CD4-positive, alpha-beta T cell treated with Interleukin-10 for 1 hour (primary cell): ENCODE data around the gene LIN9.
"Not testable (repeated sequence)": the region's sequence is repeated elsewhere in the genome, so short reads cannot be mapped to it uniquely, and the experiment has no call there.

Experiments used
- DNase-seq: peaks from one replicate; pipeline ENCODE4 v3.0.0-alpha.2; 2020

LIN9 gene

DNA sequence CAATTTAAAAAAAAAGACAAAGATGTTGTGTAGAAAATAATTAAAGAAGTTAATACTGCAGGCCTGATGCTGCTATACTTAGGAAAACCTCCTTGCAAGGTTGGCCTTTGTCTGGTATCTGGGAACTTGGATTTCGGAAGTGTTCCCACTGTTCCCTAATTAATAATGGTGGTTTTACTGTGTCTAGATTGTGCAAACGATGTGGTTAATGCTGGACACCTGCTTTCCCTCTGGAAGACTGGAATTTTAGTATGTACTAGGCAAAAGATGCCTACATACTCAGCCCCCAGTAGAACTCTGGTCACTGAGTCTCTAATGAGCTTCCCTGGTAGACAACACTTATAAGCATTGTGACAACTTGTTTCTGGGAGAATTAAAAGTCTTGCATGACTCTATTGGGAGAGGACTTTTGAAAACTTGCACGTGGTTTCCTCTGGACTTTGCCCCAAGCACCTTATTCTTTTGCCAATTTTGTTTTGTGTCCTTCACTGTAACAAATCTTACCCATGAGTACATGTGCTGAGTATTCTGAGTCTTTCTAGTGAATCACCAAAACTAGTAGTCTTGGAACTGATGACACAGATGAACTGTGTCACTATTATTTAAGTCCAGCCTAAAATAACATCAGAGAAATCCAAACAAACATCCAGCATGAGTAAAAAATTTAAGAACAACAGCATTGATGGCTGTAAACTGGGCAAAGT is 40.4 kb downstream of the LIN9 start:
- DNase-seq = no peak

DNA sequence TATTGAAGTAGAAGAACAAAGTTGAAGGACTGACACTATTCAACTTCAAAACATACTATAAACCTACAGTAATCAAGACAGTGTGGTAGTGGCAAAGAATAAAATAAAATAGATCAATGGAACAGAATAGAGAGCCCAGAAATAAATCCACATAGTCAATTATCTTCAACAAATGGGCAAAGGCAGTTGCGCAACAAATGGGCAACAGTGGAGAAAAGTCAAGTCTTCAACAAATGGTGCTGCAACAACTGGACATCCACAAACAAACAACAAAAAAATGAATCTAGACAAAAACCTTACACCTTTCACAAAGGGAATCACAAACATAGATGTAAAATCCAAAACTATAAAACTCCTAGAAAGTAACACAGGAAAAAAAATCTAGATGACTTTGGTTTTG is 47.1 kb downstream of the LIN9 start:
- DNase-seq = no peak

DNA sequence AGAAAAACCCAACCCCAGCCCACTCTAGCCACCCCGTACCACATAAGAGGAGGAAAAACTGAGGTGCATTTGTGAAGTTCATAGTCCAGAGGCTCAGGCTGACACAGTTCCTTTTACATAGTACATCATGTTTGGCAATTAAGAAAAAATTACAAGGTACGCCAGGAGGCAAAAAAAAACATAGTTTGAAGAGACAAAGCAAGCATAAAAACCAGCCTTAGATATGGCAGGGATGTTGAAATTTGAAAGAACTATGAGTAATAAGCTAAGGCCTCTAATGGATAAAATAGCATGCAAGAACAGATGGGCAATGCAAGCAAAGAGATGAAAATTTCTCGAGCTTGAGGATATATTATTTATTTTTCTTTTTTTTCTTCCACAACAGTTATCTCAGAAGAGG is 53.6 kb downstream of the LIN9 start:
- no peak for DNase-seq

DNA sequence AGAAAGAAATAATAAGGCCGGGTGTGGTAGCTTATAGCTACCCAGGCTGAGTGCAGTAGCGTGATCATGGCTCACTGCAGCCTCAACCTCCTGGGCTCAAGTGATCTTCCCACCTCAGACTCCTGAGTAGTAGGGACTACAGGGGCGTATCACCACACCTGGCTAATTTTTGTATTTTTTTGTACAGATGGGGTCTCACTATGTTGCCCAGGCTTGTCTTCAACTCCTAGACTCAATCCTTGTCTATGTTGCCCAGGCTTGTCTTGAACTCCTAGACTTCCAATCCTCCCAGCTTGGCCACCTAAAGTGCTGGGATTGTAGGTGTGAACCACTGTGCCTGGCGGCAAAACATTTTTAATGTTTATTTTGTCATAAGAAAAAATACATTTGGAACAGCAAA is 55.0 kb downstream of the LIN9 start:
- no peak for DNase-seq

DNA sequence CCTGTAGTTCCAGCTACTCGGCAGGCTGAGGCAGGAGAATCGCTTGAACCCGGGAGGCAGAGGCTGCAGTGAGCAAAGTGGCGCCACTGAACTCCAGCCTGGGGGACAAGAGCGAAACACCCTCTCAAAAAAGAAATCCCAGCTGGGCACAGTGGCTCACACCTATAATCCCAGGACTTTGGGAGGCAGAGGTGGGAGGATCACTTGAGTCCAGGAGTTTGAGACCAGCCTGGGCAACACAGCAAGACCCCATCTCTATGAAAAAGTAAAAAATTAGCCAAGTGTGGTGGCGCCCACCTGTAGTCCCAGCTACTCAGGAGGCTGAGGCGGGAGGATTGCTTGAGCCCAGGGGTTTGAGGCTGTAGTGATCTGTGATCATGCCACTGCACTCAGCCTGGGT is 56.1 kb downstream of the LIN9 start:
- DNase-seq = not testable (repeated sequence)

DNA sequence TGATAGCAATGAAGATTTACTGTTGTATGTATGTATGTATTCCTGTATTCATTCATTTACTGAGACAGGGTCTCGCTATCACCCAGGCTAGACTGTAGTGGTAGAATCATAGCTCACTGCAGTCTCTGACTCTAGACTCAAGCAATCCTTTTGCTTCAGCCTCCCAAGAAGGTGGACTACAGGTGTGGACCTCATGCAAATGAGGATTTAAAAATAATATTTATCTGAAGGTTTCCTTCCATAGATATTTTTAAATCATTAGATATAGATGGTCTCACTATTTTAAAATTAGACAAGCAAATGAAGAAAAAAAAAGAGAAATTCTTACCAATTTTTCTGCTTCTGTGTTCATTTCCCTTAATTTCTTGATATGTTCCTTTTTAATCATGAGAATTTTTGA is 58.5 kb downstream of the LIN9 start:
- DNase-seq = no peak

DNA sequence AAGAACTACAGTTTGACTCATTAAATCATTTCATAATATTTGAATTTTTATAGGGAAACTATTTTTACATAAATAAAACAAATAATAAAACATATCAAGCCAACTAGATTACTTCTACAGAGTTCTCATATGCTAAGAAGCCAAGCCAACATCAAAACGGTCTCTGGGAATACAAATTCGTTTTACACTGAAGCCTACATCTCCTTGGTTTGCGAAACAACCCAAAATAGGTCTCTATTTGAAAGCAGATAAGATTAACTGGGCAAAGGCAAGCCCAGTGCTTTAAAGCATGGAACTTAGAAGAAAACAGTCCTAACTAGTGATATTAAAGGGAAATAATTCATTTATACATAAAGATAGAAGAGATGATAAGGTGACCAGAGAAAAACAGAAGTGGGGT is 60.2 kb downstream of the LIN9 start:
- DNase-seq = no peak

DNA sequence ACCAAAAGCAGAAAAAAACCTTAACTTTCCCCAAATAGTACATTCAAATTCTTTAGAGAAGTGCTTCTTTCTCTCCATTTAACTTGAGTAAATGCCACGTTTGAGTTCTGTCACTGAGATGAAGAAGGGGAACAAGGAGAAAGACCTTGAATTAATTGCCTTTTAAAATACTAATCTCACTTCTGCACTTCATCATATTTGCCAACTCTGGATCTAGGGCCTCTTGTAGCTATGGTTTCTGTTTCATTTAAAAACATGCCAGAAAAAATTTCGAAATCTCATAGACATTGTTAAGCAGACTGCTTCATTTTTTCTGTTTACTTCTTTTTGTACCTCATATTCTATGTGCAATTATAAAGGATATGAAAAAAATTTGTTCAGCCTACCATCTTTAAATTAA is 60.9 kb downstream of the LIN9 start:
- DNase-seq = no peak

DNA sequence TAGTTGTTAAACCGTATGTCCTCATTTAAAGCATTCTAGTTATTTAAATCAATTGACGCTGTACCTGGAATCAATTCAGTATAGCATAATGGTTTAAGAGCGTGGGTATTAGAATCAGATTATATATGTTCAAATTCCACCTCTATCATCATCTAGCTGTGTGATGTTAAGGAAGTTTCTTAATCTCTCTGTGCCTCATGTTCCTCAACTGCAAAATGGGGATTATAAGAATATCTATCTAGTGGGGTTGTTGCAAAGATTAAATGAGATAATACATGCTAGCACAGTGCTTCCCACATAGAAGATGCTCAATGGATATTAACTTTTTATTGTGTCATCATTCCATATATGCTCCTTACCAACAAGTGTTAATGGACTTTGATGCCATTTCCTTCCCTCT is 69.5 kb downstream of the LIN9 start:
- DNase-seq = no peak

DNA sequence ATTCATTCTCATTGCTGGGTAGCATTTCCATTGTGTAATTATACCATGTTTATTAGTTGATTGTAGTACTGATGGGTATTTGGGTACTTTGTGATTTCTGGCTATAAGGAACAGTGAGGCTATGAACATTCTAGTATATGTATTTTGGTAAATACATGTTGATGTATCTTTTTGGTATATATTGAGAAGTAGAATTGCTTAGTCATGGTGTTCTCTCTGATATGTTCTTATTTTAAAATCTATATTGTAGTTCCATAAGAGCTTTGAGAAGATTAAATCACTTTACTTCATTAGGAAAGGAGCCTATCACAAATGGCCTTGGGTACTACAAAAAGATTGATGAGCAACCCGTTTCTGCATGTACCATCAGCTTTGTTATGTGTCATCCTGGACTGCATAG is 72.1 kb downstream of the LIN9 start:
- no peak for DNase-seq

DNA sequence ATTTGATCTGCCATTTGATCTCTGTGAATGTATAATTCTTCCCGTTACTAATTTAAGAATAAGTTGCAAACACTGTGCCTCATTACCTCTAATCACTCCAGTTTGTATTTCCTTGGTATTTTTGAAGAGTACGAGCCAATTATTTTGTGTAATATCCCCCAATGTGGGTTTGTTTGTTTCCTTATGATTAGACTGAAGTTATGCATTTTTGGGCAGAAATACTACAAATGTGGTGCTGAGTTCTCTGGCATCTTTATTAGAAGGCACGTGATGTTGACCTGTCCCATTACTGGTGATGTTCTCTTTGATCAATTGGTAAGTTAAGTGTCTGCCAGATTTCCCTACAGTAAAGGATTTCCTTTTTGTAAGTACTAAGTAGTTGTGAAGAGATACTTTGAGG is 75.2 kb downstream of the LIN9 start:
- DNase-seq = no peak

DNA sequence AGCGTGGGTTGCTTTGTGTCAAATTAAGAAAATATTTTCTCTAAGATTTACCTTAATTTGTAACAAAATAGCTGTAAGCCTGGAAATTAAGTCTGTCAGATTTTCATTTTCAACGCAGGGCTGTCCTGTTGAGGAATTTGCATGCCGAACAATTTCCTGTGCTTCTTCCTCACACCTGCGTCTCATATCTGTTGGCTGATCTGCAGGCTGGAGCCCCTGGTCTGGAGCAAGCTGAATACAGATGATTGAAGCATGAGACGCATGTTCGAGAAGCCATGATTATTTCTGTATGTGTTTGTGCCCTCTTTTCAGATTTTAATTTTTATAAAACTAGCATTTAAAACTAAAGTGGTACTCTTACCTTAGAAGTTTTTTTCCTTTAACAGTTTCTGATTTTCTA is 75.7 kb downstream of the LIN9 start:
- no peak for DNase-seq

DNA sequence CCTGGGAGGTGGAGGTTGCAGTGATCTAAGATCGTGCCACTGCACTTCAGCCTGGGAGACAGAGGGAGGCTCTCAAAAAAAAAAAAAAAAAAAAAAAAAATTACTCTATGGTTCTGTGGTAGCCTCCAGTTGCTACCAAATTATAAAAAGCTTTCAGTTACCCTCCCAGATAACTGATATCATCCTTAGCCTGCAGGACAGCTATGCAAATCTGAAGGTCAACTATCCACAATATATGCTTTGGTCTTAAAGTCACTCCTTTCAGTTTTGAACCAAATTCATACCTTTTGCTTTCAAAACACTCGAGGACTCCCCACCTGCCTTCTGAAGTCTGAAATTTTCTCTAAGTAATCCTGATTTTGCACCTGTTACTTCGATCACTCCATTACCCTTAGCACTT is 82.4 kb downstream of the LIN9 start:
- no peak for DNase-seq

DNA sequence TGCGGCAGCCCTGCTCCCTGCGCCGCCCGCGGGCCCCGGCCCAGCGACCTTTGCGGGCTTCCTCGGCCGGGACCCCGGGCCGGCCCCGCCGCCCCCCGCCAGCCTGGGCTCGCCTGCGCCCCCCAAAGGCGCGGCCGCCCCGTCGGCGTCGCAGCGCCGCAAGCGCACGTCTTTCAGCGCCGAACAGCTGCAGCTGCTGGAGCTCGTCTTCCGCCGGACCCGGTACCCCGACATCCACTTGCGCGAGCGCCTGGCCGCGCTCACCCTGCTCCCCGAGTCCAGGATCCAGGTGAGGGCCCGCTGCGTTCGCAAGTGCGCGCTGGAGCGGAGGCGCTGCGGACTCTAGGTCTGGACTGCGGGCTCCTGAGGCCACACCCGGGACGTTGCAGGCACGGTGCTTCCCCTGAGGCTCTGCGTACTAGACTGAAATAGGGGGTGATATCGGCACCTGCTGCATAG is 85.1 kb downstream of the LIN9 start:
- peak; percentile 7 for DNase-seq

DNA sequence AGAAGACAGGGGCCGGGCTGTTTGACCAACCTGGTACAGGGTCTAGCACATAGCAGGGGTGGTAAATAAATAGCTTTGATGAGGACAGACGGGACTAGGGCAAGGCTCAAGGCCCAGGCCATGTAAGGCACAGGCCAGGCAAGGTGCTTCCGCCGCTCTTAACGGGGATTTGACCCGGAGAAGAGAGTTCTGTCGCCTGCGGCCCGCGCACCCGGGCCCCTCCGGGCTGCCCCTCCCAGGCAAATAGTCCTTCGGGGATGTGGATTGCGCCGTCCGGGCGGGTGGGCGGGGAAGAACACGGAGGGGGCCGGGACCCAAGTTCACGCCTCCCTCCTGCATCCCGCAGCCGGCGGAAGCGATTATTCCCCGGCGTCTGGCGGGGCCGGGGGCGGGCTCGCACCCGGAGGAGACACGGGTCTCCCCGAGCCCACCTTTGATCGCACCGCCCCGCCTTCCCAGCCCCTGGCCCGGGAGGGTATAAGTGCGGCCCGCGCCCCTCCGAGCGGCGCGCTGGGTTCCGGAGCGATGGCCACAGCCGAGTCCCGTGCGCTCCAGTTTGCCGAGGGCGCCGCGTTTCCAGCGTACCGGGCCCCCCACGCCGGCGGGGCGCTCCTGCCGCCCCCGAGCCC is 85.7 kb downstream of the LIN9 start, which contains the start of gene MIXL1:
Gene MIXL1 (plus strand): TSS at position 508 of the 629 bp plus-strand sequence. CDS start 18 bp downstream, at position 526.
- no peak for DNase-seq

DNA sequence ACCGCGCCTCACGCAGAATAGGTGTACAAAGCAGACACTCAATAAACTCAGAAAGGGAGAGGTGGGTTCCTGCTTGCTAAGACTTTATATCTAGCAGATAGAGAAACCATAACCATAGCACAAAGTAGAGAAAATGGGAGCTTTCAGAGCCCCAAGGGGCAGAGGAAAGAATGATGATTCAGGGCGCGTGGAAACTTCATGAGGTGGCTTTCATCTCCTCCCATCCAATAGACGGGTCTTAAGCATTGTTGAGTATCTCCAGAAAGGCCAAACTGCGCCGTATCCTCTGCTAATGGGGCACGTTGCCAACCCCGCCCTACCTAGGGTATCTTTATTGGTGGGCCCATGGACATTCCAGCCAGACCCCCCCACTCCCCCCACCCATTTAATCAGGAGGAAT is 86.3 kb downstream of the LIN9 start:
- DNase-seq = no peak

DNA sequence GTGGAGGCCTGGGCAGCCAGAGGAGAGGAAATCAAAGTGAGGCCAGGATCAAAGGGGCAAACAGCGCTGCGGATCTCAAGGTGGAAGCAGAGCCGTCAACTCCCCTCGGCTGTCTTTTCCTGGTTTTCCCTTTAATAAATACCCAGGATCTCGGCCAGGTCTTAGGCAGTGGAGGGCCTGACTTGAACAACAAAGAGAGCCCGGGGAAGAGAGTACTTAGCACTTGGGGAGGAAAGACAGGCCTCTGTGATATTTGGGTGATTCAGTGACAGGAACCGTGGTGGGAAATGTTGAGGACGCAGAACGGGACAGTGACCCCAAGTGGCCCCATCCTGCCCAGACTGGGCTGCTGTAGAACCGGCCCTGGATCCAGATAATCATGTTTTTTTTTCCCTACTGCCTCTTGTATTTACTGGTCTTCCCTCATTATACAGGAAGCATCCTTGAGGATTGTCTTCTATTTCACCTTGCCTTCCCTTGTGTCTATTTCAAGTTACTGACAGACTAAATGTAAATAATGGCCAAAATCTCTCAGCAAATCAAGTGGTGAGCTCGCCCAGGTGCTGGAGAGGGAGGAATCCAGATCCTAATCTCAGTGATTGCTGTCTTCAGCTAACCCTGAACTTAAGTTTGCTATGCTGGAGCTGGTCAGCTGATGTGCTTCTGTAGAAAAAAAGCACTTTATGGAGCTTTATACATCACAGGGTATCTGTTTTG is 88.3 kb downstream of the LIN9 start:
- DNase-seq = no peak

DNA sequence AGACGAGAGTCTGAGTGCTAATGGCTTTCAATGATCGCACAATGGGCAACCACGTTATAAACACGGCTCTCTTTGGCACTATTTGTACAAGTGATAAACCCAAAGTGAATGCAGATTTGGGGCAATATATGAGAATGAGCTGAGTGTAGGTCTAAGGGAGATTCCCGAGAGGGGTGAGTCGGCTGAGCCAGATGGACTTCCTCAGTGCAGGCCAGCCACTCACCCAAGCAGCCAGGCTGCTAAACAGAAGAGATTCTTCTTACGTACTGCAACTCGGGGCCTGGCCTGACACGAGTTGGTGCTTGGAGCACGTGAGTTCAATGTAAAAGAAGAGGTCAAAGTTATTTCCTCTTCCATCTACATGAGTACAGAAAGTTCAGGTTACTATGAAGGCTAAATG is 91.7 kb downstream of the LIN9 start:
- no peak for DNase-seq

DNA sequence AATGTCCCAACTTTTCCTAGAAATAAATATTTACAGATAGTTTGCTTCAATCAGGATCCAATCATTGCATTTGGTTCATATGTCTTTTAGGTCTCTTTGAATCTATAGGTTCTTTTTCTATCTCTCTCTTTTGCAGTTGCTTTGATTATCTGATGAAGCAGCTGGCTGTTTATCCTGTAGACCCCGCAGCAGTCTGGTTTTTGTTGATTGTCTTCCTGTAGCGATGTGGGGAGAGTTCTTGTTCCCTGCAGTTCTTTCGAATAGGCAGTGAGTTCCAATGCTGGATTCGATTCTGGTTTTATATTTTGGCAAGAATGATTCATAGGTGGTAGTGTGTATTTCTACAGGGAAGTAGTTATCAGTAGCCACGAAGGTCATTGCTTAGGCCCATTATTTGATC is 92.9 kb downstream of the LIN9 start:
- no peak for DNase-seq

DNA sequence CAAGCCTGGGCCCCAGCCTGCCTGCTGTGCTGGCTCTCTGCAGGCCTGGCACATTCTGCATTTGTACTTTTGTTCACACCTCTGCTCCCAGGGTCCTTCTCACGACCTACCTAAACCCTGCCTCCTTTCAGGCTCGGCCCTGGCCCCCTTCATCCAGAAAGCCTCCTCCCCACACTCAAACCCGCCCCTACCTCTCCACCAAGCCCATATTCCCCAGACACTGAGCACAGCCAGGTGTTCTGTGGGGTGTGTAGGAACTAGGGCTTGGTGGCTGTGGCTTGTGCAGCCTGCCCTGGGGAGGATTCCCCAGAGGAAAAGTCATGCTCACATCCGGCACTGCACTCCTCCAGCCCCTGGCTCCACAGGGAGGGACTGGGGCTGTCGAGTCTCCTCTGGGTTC is 93.7 kb downstream of the LIN9 start:
- DNase-seq = no peak

DNA sequence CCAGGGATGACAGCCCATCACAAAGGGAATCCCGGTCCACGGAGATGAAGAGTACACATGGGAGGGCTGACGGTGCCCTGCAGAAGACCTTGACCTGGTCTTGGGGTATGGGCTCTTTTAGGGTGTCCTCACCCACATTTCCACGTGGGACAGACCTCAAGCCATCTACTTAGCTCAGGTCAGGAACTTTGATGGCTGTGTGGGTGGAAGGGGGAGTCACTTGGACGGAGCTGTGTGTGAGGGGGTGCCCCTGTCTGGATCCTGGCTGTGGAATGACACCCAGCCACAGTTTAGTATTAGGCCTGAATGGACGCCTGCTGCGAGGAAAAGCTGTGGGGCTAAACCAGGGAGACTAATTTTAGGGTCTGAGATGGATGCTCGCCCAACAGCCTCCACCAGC is 96.4 kb downstream of the LIN9 start:
- no peak for DNase-seq

DNA sequence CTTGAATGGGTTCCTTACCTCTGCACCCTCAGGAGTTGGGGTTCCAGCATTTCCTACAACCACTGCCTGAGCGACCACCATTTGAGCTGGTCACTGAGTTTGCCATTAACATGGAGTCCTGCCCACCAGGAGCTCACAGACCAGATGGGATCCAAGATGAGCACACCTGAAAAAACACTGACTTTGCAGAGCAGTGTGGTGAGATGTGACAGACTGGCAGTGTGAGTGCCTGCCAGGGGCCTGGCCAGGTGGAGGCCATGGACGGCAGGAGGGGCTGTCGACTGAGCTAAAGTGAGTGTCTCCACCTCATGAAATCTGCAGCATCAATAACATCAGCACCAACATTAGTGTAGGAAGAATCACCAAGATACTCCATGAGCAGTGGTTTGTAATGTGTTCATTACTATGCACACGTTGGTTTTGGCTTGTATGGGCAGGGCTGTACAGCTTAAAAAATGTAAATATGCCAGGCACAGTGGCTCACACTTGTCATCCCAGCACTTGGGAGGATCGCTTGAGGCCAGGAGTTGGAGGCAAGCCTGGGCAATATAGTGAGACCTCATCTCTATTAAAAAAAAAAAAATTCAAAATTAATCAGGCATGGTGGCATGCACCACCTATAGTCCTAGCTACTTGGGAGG is 97.7 kb downstream of the LIN9 start:
- no peak for DNase-seq

DNA sequence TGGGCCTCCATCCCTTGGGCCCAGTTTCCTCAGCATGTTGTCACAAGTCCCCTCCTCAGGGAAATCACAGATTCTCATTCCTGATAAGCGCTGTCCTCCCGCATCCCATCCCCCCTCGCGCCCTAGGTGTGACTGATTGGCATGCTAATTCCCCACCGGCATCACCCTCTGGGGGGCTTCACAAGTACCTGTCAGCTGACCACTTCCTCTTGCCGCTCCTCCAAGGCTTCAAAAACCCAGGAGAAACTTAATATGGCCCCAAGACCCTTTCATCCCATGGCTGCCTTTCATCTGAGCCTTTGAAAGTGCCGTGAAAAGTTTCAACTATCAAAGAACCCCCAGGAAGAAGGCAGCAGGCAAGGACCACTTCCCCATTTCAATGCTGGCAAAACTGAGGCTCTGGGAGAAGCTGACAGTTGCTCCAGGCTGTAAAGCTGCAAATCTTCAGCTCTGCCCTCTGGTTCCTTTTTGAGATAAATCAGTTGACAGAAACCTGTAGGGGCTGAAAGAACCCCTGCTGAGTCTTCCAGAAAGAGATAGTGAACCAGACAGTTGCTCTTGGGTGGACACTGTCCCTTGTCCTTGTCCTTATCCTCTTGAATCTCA is 98.3 kb downstream of the LIN9 start:
- DNase-seq = no peak
